Common myeloid progenitor, CD34-positive (primary cell): Measurements from ENCODE around the gene CLDN6.
A peak's percentile ranks its signal among the peaks of the same experiment; 100 is the strongest.

Source experiments
- CTCF ChIA-PET: fragments of 350-600 bp; sonication (Branson Sonifier 250); formaldehyde crosslinking; loops from one replicate; lab custom pipeline; 2021; ENCODE audit warnings: antibody characterized with exemption; lab: Charles Lee
- POLR2A ChIA-PET: fragments of 350-600 bp; sonication (Branson Sonifier 250); formaldehyde crosslinking; loops from one replicate; lab custom pipeline; 2021; ENCODE audit warnings: antibody characterized with exemption; lab: Charles Lee
- DNase-seq, 3 donors: peaks; one replicate each; pipeline versions ENCODE4 v3.0.0 to v3.0.0-alpha.2; 2013
- H3K27ac ChIP-seq, 2 experiments: 1 replicate in 1 of 2; 2 replicates in 1 of 2; pipeline ENCODE4 v1.7.0; 2013; ENCODE audit warnings: inconsistent platforms in 2 of 2, low read length in 2 of 2, mild to moderate bottlenecking in 2 of 2, low read depth in 1 of 2, moderate library complexity in 1 of 2; ENCODE audit not compliant: severe bottlenecking in 2 of 2, insufficient read depth in 1 of 2, poor library complexity in 1 of 2
- H3K27me3 ChIP-seq, 5 experiments: replicated peaks in 2 of 5; 1 replicate in 3 of 5; 2 replicates in 2 of 5; pipeline versions ENCODE4 v1.6.1 to v1.7.0; 2013; ENCODE audit warnings: low read length in 4 of 5, mild to moderate bottlenecking in 2 of 5, moderate library complexity in 2 of 5, inconsistent platforms in 1 of 5; ENCODE audit not compliant: insufficient read depth in 5 of 5, control insufficient read depth in 4 of 5
- H3K36me3 ChIP-seq, 4 experiments: 1 replicate in 2 of 4; 2 replicates in 2 of 4; pipeline versions ENCODE4 v1.6.1 to v1.7.0; 2013; ENCODE audit warnings: low read length in 3 of 4, control low read depth in 1 of 4, mild to moderate bottlenecking in 1 of 4; ENCODE audit not compliant: control insufficient read depth in 4 of 4, insufficient read depth in 4 of 4
- H3K4me1 ChIP-seq, 4 experiments: 1 replicate in 3 of 4; 2 replicates in 1 of 4; pipeline versions ENCODE4 v1.6.1 to v1.7.1; 2013; ENCODE audit warnings: low read length in 3 of 4, mild to moderate bottlenecking in 3 of 4, control low read depth in 1 of 4, inconsistent platforms in 1 of 4, moderate library complexity in 1 of 4; ENCODE audit not compliant: control insufficient read depth in 4 of 4, insufficient read depth in 4 of 4; ENCODE audit errors: control extremely low read depth in 1 of 4
- H3K4me3 ChIP-seq, 7 experiments: 1 replicate in 4 of 7; 2 replicates in 3 of 7; pipeline versions ENCODE4 v1.5.1 to v1.7.0; 2013; ENCODE audit warnings: mild to moderate bottlenecking in 7 of 7, low read length in 6 of 7, moderate library complexity in 6 of 7, inconsistent platforms in 2 of 7, low read depth in 2 of 7, control low read depth in 1 of 7; ENCODE audit not compliant: insufficient read depth in 4 of 7, control insufficient read depth in 1 of 7; ENCODE audit errors: extremely low read depth in 1 of 7
- H3K9me3 ChIP-seq, 5 experiments: 1 replicate in 4 of 5; 2 replicates in 1 of 5; pipeline versions ENCODE4 v1.6.1 to v1.7.1; 2013; ENCODE audit warnings: low read length in 4 of 5, mild to moderate bottlenecking in 2 of 5, inconsistent platforms in 1 of 5, low read depth in 1 of 5, moderate library complexity in 1 of 5; ENCODE audit not compliant: control insufficient read depth in 4 of 5, insufficient read depth in 2 of 5; ENCODE audit errors: control extremely low read depth in 1 of 5
- WGBS: methylation state at CpG from one replicate; pipeline ENCODE4 v1.1.5; 2013; ENCODE audit not compliant: insufficient coverage; 5-methylcytosine and 5-hydroxymethylcytosine counted together

The CLDN6 gene

DNA sequence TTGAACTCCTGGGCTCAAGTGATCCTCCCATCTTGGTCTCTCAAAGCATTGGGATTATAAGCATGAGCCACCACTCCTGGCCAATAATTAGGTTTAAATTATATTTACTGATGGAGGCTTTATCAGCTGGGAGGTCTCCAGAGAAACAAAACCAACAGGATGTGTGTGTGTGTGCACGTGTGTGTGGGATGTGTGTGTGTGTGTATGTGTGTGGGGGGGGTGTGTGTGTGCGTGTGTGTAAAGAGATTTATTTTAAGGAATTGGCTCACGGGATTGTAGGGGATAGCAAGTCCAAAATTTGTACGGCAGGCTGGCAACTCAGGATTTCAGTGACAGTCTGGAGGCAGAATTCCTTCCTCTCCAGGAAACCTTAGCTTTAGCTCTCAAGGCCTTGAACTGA lies 33.0 kb upstream of the CLDN6 start:
- Histone ChIP-seq H3K4me3 (peak overlapping the region in 1 of 7 experiments; percentile 3), H3K27ac (no peak overlapping the region), H3K36me3 (peaks cover 0 to 3% (median 0%) of the 10 kb centered on the region in 4 experiments), H3K9me3 (no peaks in the 10 kb centered on the region), H3K27me3 (peaks cover 0 to 59% (median 16%) of the 10 kb centered on the region in 5 experiments), H3K4me1 (peaks cover 2 to 59% (median 36%) of the 10 kb centered on the region in 4 experiments)
- 31% methylated on average over 3 of the region's 4 CpGs for WGBS
- peak in 1 of 3 donors; percentile 44 for DNase-seq
- CTCF ChIA-PET: interaction anchor here (1.2 to 6.6 kb wide), 9 partner anchors 8 to 77 kb away, joined by 3 to 98 read pairs (median 5); no protein-coding TSS in a partner anchor
- POLR2A ChIA-PET: interaction anchor here (0.8 to 1.2 kb wide), 2 partner anchors 16 to 17 kb away, joined by 3 to 9 read pairs; no protein-coding TSS in a partner anchor

DNA sequence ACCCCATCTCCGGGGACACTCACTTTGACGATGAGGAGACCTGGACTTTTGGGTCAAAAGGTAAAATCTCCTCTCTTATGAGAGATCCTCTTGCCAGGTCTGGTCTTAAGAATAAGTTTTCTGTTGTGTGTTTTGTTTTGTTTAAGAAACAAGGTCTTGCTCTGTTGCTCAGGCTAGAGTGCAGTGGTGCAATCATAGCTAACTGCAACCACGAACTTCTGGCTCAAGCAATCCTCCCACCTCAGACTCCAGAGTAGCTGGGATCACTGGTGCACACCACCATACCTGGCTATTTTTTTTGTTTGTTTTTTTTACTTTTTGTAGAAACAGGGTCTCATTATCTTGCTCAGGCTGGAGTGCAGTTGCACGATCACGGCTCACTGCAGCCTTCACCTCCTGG lies 32.5 kb upstream of the CLDN6 start:
- ChIA-PET POLR2A (interaction anchor here (0.7 to 0.8 kb wide), 2 partner anchors 16 to 38 kb away, joined by 3 read pairs; no protein-coding TSS in a partner anchor), CTCF (interaction anchor here (0.6 to 6.6 kb wide), 6 partner anchors 12 to 52 kb away, joined by 3 to 98 read pairs (median 5); no protein-coding TSS in a partner anchor)
- no peak for DNase-seq
- H3K27me3 ChIP-seq: peaks cover 0 to 64% (median 16%) of the 10 kb centered on the region in 5 experiments
- H3K9me3 ChIP-seq: no peaks in the 10 kb centered on the region
- no peak overlapping the region for H3K27ac ChIP-seq
- H3K4me3 ChIP-seq: peak overlapping the region in 1 of 7 experiments; percentile 30
- 75% methylated on average over 3 of the region's 5 CpGs for WGBS
- H3K4me1 ChIP-seq: peaks cover 2 to 59% (median 37%) of the 10 kb centered on the region in 4 experiments
- peaks cover 0 to 3% (median 0%) of the 10 kb centered on the region in 4 experiments for H3K36me3 ChIP-seq

DNA sequence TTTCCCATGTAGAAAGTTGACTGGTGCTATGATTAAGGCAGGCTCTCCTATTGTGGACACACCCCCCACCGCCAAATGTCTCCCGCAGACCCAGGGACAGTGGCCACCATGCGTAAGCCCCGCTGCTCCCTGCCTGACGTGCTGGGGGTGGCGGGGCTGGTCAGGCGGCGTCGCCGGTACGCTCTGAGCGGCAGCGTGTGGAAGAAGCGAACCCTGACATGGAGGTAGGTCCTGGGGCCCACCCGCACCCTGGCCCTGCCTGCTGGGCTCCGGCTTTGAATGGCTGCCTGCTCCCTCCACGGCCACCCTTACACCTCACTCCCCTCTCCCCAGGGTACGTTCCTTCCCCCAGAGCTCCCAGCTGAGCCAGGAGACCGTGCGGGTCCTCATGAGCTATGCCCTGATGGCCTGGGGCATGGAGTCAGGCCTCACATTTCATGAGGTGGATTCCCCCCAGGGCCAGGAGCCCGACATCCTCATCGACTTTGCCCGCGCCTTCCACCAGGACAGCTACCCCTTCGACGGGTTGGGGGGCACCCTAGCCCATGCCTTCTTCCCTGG lies 32.0 kb upstream of the CLDN6 start:
- H3K27me3 ChIP-seq: peaks cover 0 to 68% (median 20%) of the 10 kb centered on the region in 5 experiments
- POLR2A ChIA-PET: interaction anchor here (0.7 to 0.9 kb wide), 3 partner anchors 15 to 38 kb away, joined by 3 read pairs; no protein-coding TSS in a partner anchor
- CTCF ChIA-PET: interaction anchor here (0.6 to 6.6 kb wide), 6 partner anchors 13 to 52 kb away, joined by 3 to 98 read pairs (median 5); no protein-coding TSS in a partner anchor
- no peak overlapping the region for H3K4me3 ChIP-seq
- DNase-seq: no peak
- WGBS: 95% methylated on average over 19 of the region's 26 CpGs
- no peak overlapping the region for H3K27ac ChIP-seq
- peaks cover 2 to 58% (median 36%) of the 10 kb centered on the region in 4 experiments for H3K4me1 ChIP-seq
- peaks cover 0 to 3% (median 0%) of the 10 kb centered on the region in 4 experiments for H3K36me3 ChIP-seq
- H3K9me3 ChIP-seq: no peaks in the 10 kb centered on the region

DNA sequence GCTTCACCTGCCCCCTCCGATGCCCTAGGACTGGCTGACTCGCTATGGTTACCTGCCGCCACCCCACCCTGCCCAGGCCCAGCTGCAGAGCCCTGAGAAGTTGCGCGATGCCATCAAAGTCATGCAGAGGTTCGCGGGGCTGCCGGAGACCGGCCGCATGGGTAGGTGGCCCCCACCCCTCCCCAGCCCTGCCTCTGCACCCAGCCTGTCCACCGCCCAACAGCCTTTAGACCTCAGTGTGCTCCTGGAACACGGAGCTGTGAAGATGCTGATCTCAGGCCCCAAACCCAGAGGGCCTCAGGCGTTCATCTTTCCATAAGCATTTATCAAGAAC lies 29.4 kb upstream of the CLDN6 start:
- Histone ChIP-seq H3K4me1 (peaks cover 0 to 43% (median 28%) of the 10 kb centered on the region in 4 experiments), H3K27me3 (peaks cover 7 to 93% (median 31%) of the 10 kb centered on the region in 5 experiments), H3K4me3 (no peak overlapping the region), H3K27ac (no peak overlapping the region), H3K9me3 (no peaks in the 10 kb centered on the region), H3K36me3 (no peaks in the 10 kb centered on the region)
- POLR2A ChIA-PET: interaction anchor here (1.3 kb wide), 1 partner anchor 8 kb away, joined by 4 read pairs; no protein-coding TSS in a partner anchor
- 22% methylated on average over 13 of the region's 13 CpGs for WGBS
- CTCF ChIA-PET: interaction anchor here (0.6 to 6.6 kb wide), 8 partner anchors 9 to 82 kb away, joined by 3 to 98 read pairs (median 5); no protein-coding TSS in a partner anchor
- no peak for DNase-seq

DNA sequence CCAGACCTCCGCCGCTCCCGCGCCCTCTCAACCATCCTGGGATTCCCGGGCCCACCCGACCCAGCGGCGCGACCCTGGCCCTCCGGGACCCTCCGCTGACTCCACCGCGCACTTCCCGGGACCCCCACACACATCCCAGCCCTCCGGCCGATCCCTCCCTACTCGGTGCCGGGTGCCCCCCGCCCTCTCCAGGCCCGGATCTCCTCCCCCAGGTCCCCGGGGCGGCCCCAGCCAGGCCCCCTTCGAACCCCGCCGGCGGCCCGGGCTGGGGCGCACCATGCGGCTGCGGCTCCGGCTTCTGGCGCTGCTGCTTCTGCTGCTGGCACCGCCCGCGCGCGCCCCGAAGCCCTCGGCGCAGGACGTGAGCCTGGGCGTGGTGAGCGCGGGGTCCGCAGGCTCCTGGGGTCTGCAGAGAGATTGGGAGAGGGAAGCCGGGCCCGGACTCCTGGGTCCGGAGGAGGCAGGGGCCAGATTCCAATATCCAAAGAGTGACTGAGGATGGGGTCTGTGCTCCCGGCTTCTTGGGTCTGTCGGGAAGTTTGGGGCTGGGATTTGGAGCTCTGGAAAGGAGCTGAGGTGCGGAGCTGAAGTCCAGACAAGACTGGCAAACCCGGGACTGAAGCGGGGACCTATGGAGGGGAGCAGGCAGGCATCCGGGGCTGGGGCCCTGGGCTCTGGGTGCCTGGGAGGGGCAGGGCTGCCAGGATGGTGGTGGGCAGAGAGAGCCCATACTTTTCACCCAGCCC lies 28.8 kb upstream of the CLDN6 start:
- POLR2A ChIA-PET: no interaction called here
- WGBS: 4% methylated on average over 33 of the region's 54 CpGs
- Histone ChIP-seq H3K27me3 (peaks cover 7 to 97% (median 31%) of the 10 kb centered on the region in 5 experiments), H3K9me3 (no peaks in the 10 kb centered on the region), H3K4me1 (peaks cover 0 to 42% (median 28%) of the 10 kb centered on the region in 4 experiments), H3K36me3 (no peaks in the 10 kb centered on the region), H3K4me3 (peak overlapping the region in 3 of 7 experiments; percentile 56 to 63 (median 59)), H3K27ac (no peak overlapping the region)
- no peak for DNase-seq
- CTCF ChIA-PET: interaction anchor here (0.6 to 6.6 kb wide), 5 partner anchors 8 to 83 kb away, joined by 3 to 98 read pairs (median 6); no protein-coding TSS in a partner anchor

DNA sequence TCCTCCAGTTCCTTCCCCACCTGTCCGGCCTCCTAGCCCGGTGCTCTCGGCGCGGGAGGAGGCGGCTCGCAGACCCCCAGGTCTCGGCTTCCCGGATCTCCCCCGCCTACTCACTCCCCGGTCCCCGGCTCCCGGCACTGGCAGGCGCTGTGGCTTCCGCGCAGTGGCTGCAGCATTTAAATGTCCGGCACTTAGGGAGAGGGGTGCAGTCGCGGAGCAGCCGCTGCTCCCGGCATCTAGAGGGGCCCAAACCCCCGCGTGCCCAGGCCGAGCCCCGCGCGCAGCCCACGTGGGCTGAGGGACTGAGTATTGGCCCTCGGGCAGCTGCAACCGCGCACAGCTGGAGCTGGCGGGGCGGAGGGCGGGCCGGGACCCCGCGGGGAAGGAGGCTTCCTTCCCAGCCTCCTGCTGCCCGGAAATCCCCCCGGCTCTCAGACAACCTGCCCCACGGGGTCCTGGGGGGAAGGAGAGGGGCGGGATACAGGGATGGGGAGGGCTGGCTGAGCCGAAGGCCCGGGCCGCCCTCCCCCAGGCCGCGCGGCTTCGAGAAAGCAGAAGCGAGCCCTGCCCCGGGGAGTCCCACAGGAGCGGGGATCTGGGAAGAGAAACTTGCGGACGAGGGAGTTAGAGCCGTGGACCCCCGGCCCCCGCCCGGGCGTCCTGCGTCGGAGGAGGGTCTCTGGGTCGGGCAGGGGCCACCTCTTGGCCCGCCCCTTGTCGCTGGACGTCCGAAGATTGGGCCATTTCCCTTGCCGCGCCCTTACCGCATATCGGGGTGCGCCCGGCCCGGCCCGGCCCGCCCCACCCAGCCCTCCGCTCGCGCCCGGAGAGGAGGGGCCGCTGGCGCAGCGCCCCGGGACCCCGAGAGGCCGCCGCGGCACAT lies 28.0 kb upstream of the CLDN6 start, which contains the start of gene MMP25:
MMP25 (plus strand) TSS at position 804 of the 883 bp plus-strand sequence. CDS start 357 bp downstream, outside the sequence.
- peak within 1 kb of the TSS in 6 of 7 experiments; percentile 17 to 63 (median 56) for H3K4me3 ChIP-seq
- DNase-seq: peak in 1 of 3 donors; percentile 48
- ChIA-PET POLR2A (no interaction called here), CTCF (interaction anchor here (10.0 kb wide), 1 partner anchor 16 kb away, joined by 141 read pairs; no protein-coding TSS in a partner anchor)
- H3K27me3 ChIP-seq: peaks cover 7 to 96% (median 32%) of the 10 kb centered on the region in 5 experiments
- WGBS: under 1% methylated on average over 66 of the region's 86 CpGs
- no peaks in the 10 kb centered on the region for H3K9me3 ChIP-seq
- no peak within 1 kb of the TSS for H3K27ac ChIP-seq
- peaks cover 0 to 34% (median 23%) of the 10 kb centered on the region in 4 experiments for H3K4me1 ChIP-seq
- no peaks in the 10 kb centered on the region for H3K36me3 ChIP-seq
